ENCODE measurements around the gene TSKS.

TSKS gene

GRCh38 chr19:49809160-49809940 lies 46.2 kb upstream of the TSKS start:
- TF ChIP-seq CTCF (conservative IDR thresholded peaks at IDR 0.05; ENCODE audit: low read depth, low read length), result no peak
- no peak overlapping the region for H3K4me3 ChIP-seq (IDR thresholded peaks at IDR 0.05; ENCODE audit: insufficient read depth, low read depth, low read length)

GRCh38 chr19:49808711-49809159 lies 45.6 kb upstream of the TSKS start:
- TF ChIP-seq CTCF (conservative IDR thresholded peaks at IDR 0.05; ENCODE audit: low read depth, low read length), result 0 out of 2 replicates have a peak, but pooled peaks have one; percentile 1
- Histone ChIP-seq H3K36me3 (ENCODE audit: insufficient read depth) (no peaks in the 10 kb centered on the region), H3K4me1 (ENCODE audit: low read depth, poor library complexity, severe bottlenecking) (peaks cover 22% of the 10 kb centered on the region), H3K9ac (peak overlapping the region; percentile 51; the same call in 1 of the 2 replicates), H3K27me3 (ENCODE audit: insufficient read depth, low read depth) (no peaks in the 10 kb centered on the region), H3K4me2 (peak overlapping the region; percentile 81), H3K27ac (peak overlapping the region; percentile 52), H3K79me2 (ENCODE audit: insufficient read depth, low read depth) (no peaks in the 10 kb centered on the region), H2AFZ (ENCODE audit: low read depth) (peak overlapping the region; percentile 72), H4K20me1 (ENCODE audit: insufficient read depth) (no peaks in the 10 kb centered on the region), H3K4me3 (IDR thresholded peaks at IDR 0.05; ENCODE audit: insufficient read depth, low read depth, low read length) (no peak overlapping the region)

More at GRCh38 chr19:49809160-49809940, 46.2 kb upstream of the TSKS start:
- H3K36me3 ChIP-seq (ENCODE audit: insufficient read depth), result no peaks in the 10 kb centered on the region
- H3K27me3 ChIP-seq (ENCODE audit: insufficient read depth, low read depth), result no peaks in the 10 kb centered on the region
- H3K4me2 ChIP-seq, result peak overlapping the region; percentile 81
- peak overlapping the region; percentile 72 for H2AFZ ChIP-seq (ENCODE audit: low read depth)
- peak overlapping the region; percentile 52 for H3K27ac ChIP-seq
- no peaks in the 10 kb centered on the region for H3K79me2 ChIP-seq (ENCODE audit: insufficient read depth, low read depth)
- peak overlapping the region; percentile 51 for H3K9ac ChIP-seq
- peaks cover 29% of the 10 kb centered on the region for H3K4me1 ChIP-seq (ENCODE audit: low read depth, poor library complexity, severe bottlenecking)
- H4K20me1 ChIP-seq (ENCODE audit: insufficient read depth), result no peaks in the 10 kb centered on the region

GRCh38 chr19:49807904-49808675 lies 45.0 kb upstream of the TSKS start:
- Histone ChIP-seq H3K27ac (no peak overlapping the region), H3K27me3 (ENCODE audit: insufficient read depth, low read depth) (no peaks in the 10 kb centered on the region), H3K4me1 (ENCODE audit: low read depth, poor library complexity, severe bottlenecking) (peaks cover 21% of the 10 kb centered on the region), H3K36me3 (ENCODE audit: insufficient read depth) (no peaks in the 10 kb centered on the region), H3K4me3 (IDR thresholded peaks at IDR 0.05; ENCODE audit: insufficient read depth, low read depth, low read length) (no peak overlapping the region), H3K79me2 (ENCODE audit: insufficient read depth, low read depth) (no peaks in the 10 kb centered on the region), H2AFZ (ENCODE audit: low read depth) (peak overlapping the region; percentile 72; the same call in 1 of the 2 replicates), H4K20me1 (ENCODE audit: insufficient read depth) (no peaks in the 10 kb centered on the region), H3K9ac (no peak overlapping the region), H3K4me2 (peak overlapping the region; percentile 81)
- no peak for TF ChIP-seq CTCF (conservative IDR thresholded peaks at IDR 0.05; ENCODE audit: low read depth, low read length)

GRCh38 chr19:49807058-49807903 lies 44.2 kb upstream of the TSKS start:
- no peak overlapping the region for H3K4me3 ChIP-seq (IDR thresholded peaks at IDR 0.05; ENCODE audit: insufficient read depth, low read depth, low read length)
- no peak for TF ChIP-seq CTCF (conservative IDR thresholded peaks at IDR 0.05; ENCODE audit: low read depth, low read length)
- no peaks in the 10 kb centered on the region for H4K20me1 ChIP-seq (ENCODE audit: insufficient read depth)
- H3K79me2 ChIP-seq (ENCODE audit: insufficient read depth, low read depth), result no peaks in the 10 kb centered on the region
- no peak overlapping the region for H3K9ac ChIP-seq
- no peak overlapping the region for H3K4me2 ChIP-seq
- H3K36me3 ChIP-seq (ENCODE audit: insufficient read depth), result no peaks in the 10 kb centered on the region
- H3K27ac ChIP-seq, result no peak overlapping the region
- peaks cover 21% of the 10 kb centered on the region for H3K4me1 ChIP-seq (ENCODE audit: low read depth, poor library complexity, severe bottlenecking)
- H3K27me3 ChIP-seq (ENCODE audit: insufficient read depth, low read depth), result no peaks in the 10 kb centered on the region
- no peak overlapping the region for H2AFZ ChIP-seq (ENCODE audit: low read depth)
